Endothelial cell of umbilical vein (primary cell): ENCODE data around the gene DENND1A. TPM values are rescaled to one million over a fixed set of nuclear protein-coding genes. Genes with fewer than 3 reads are reported as not detected.

Experiments
- BruUV-seq: library from RNA; stranded (reverse); fragments of 400-500 nt; replicated peaks from 2 replicates; lab custom pipeline; 2021; lab: Mats Ljungman, UMichigan
- CTCF ChIA-PET: fragments of 300-600, 350-600 bp; sonication (Branson Sonifier 250); formaldehyde crosslinking; loops from one replicate; lab custom pipeline; 2021; ENCODE audit warnings: antibody characterized with exemption, inconsistent platforms; lab: Charles Lee
- POLR2A ChIA-PET: fragments of 300-600, 350-600 bp; sonication (Branson Sonifier 250); formaldehyde crosslinking; loops from one replicate; lab custom pipeline; 2021; ENCODE audit warnings: antibody characterized with exemption, inconsistent platforms; lab: Charles Lee
- DNase-seq: peaks from one replicate; pipeline ENCODE4 v3.0.0-alpha.2; 2011; ENCODE audit warnings: low read depth, low spot score
- FAIRE-seq: peaks from 2 replicates; lab custom pipeline; 2011; peaks lifted over from hg19 to GRCh38; lab: Jason Lieb, UNC
- H2AFZ ChIP-seq: 2 replicates; pipeline ENCODE4 v1.6.0; 2012; ENCODE audit warnings: low read depth, low read length, control low read depth, inconsistent platforms
- H3K27ac ChIP-seq: 2 replicates; pipeline ENCODE4 v1.5.1; 2011; ENCODE audit warnings: low read depth, mild to moderate bottlenecking, control low read depth, low read length, moderate library complexity; ENCODE audit not compliant: insufficient read depth
- H3K27me3 ChIP-seq, 2 experiments: 2 replicates each; pipeline versions ENCODE4 v1.6.0 to v1.6.1; 2011; ENCODE audit warnings: low read length in 2 of 2, mixed read lengths in 1 of 2; ENCODE audit not compliant: control insufficient read depth in 2 of 2, insufficient read depth in 2 of 2
- H3K36me3 ChIP-seq, 2 experiments: 2 replicates in 1 of 2; 3 replicates in 1 of 2; pipeline ENCODE4 v1.5.1; 2011; ENCODE audit warnings: low read length in 2 of 2, mild to moderate bottlenecking in 1 of 2, moderate library complexity in 1 of 2; ENCODE audit not compliant: control insufficient read depth in 2 of 2, insufficient read depth in 2 of 2; ENCODE audit errors: extremely low read depth in 1 of 2
- H3K4me1 ChIP-seq: 3 replicates; pipeline ENCODE4 v1.5.1; 2011; ENCODE audit warnings: mild to moderate bottlenecking, low read length; ENCODE audit not compliant: control insufficient read depth, insufficient read depth; ENCODE audit errors: extremely low read depth
- H3K4me2 ChIP-seq: 2 replicates; pipeline ENCODE4 v1.6.1; 2011; ENCODE audit warnings: low read length, control low read depth, mixed read lengths; ENCODE audit not compliant: insufficient read depth
- H3K4me3 ChIP-seq, 3 experiments: fragments of 200-600 bp in 1 of 3; sonication (generic), shearing (Covaris generic) in 1 of 3; replicated peaks in 1 of 3; 2 replicates each; pipeline ENCODE4 v1.5.1; 2011 to 2016; ENCODE audit warnings: control low read depth in 3 of 3, low read length in 3 of 3, mild to moderate bottlenecking in 2 of 3, inconsistent platforms in 1 of 3, low read depth in 1 of 3, moderate library complexity in 1 of 3; ENCODE audit not compliant: insufficient read depth in 1 of 3
- H3K79me2 ChIP-seq: 2 replicates; pipeline ENCODE4 v1.6.0; 2012; ENCODE audit warnings: low read length, inconsistent platforms; ENCODE audit not compliant: control insufficient read depth, insufficient read depth
- H3K9ac ChIP-seq: replicated peaks from 2 replicates; pipeline ENCODE3; 2011; ENCODE audit warnings: low read length, control low read depth; ENCODE audit not compliant: insufficient read depth; ENCODE audit errors: extremely low read depth
- H3K9me1 ChIP-seq: replicated peaks from 3 replicates; pipeline ENCODE4 v1.6.0; 2011; ENCODE audit warnings: mild to moderate bottlenecking, low read length; ENCODE audit not compliant: control insufficient read depth, insufficient read depth; ENCODE audit errors: extremely low read depth
- H3K9me3 ChIP-seq: replicated peaks from 2 replicates; pipeline ENCODE4 v1.5.1; 2012; ENCODE audit warnings: low read length, inconsistent platforms; ENCODE audit not compliant: control insufficient read depth, insufficient read depth
- H4K20me1 ChIP-seq: replicated peaks from 2 replicates; pipeline ENCODE3; 2011; ENCODE audit warnings: mild to moderate bottlenecking, low read length; ENCODE audit not compliant: control insufficient read depth, insufficient read depth; ENCODE audit errors: extremely low read depth
- CTCF ChIP-seq, 2 donors: IDR thresholded peaks; 1 replicate in 1 of 2; 2 replicates in 1 of 2; pipeline ENCODE4 v1.5.1; 2011; ENCODE audit warnings: low read length in 2 of 2, mild to moderate bottlenecking in 2 of 2, moderate library complexity in 2 of 2, control low read depth in 1 of 2, inconsistent platforms in 1 of 2, low read depth in 1 of 2; ENCODE audit not compliant: insufficient read depth in 1 of 2; ENCODE audit errors: extremely low read depth in 1 of 2
- EZH2 ChIP-seq: IDR thresholded peaks from 2 replicates; pipeline ENCODE4 v1.6.1; 2012; ENCODE audit warnings: borderline replicate concordance, low read depth, mild to moderate bottlenecking, moderate library complexity, low read length, inconsistent platforms; ENCODE audit not compliant: severe bottlenecking
- FOS ChIP-seq: IDR thresholded peaks from 2 replicates; pipeline ENCODE4 v1.6.1; 2011; ENCODE audit warnings: mild to moderate bottlenecking, low read length, moderate library complexity, borderline replicate concordance; ENCODE audit not compliant: insufficient read depth
- GATA2 ChIP-seq: IDR thresholded peaks from 2 replicates; pipeline ENCODE4 v1.7.0; 2011; ENCODE audit warnings: low read depth, mild to moderate bottlenecking, moderate library complexity, mixed read lengths, low read length; ENCODE audit not compliant: insufficient read length, insufficient read depth
- JUN ChIP-seq: IDR thresholded peaks from 2 replicates; pipeline ENCODE4 v1.6.1; 2011; ENCODE audit warnings: borderline replicate concordance, low read depth; ENCODE audit not compliant: insufficient read length, insufficient read depth
- MYC ChIP-seq: IDR thresholded peaks from one replicate; pipeline ENCODE4 v1.6.1; 2011; ENCODE audit warnings: mild to moderate bottlenecking, low read depth, low read length
- POLR2A ChIP-seq: IDR thresholded peaks from 2 replicates; pipeline ENCODE4 v1.6.1; 2012; ENCODE audit warnings: low read depth, mild to moderate bottlenecking, control low read depth, low read length
- POLR2AphosphoS5 ChIP-seq: IDR thresholded peaks from 2 replicates; pipeline ENCODE4 v1.6.1; 2012; ENCODE audit warnings: low read depth, mild to moderate bottlenecking, control low read depth, low read length, moderate library complexity; ENCODE audit not compliant: insufficient read depth
- dilution Hi-C: fragments of 300-500 bp; cut with MboI; formaldehyde crosslinking; loops from one replicate; pipeline ENCODE4 v1.15.0; 2019; ENCODE audit warnings: low sequenced_read_pairs; ENCODE audit not compliant: extremely low pct_ligation_motif_present
- intact Hi-C: fragments of 100-400 bp; cut with micrococcal nuclease; formaldehyde crosslinking; loops from one replicate; pipeline ENCODE4 v1.10.0; 2022
- polyA plus RNA-seq, 4 experiments: library from polyadenylated mRNA; depleted of rRNA in 3 of 4; stranded (reverse) in 3 of 4; unstranded in 1 of 4; fragments of >200 nt; gene quantifications; 2 replicates each; pipeline versions ENCODE4 v1.2.1 to v1.2.3, GENCODE V29; 2011 to 2012; ENCODE audit warnings: missing spikeins in 1 of 4
- total RNA-seq: library from RNA; stranded (reverse); gene quantifications from 2 replicates; pipeline ENCODE4 v1.2.3, GENCODE V29; 2021

DENND1A gene
- total and polyA plus RNA-seq, 2 donors (not counting 3 experiments of a cell fraction or from before 2014, with no cell fraction given): 18.5 to 24.5 TPM

GRCh38 chr9:123411191-123411590, 518.7 kb downstream of the DENND1A start:
- Histone ChIP-seq H3K36me3 (no peaks in the 10 kb centered on the region), H3K4me3 (no peak overlapping the region), H3K79me2 (no peaks in the 10 kb centered on the region), H3K9ac (no peak overlapping the region), H3K9me1 (no peaks in the 10 kb centered on the region), H2AFZ (no peak overlapping the region), H4K20me1 (no peaks in the 10 kb centered on the region), H3K4me2 (no peak overlapping the region), H3K27ac (no peak overlapping the region), H3K9me3 (no peaks in the 10 kb centered on the region), H3K4me1 (no peaks in the 10 kb centered on the region), H3K27me3 (no peaks in the 10 kb centered on the region)
- ChIA-PET CTCF (no interaction called here), POLR2A (no interaction called here)
- dilution Hi-C loops: no loop called here
- TF ChIP-seq EZH2 (no peak), POLR2A (no peak), MYC (no peak), POLR2AphosphoS5 (no peak), CTCF (IDR thresholded peaks at IDR 0.05; ENCODE audit: extremely low read depth in 1 of 2, insufficient read depth in 1 of 2, low read depth in 1 of 2, low read length in 2 of 2) (no peak), GATA2 (no peak), JUN (no peak), FOS (no peak)
- BruUV-seq: no TSS peak
- no peak for FAIRE-seq
- no peak for DNase-seq
- intact Hi-C loops: no loop called here
